Activated CD8-positive, alpha-beta memory T cell treated with anti-CD3 and anti-CD28 coated beads, Interleukin-2, amount 50 U/mL, for 1 hour (primary cell): ENCODE results near the gene EDDM3A.
"Not testable (repeated sequence)": the region's sequence is repeated elsewhere in the genome, so short reads cannot be mapped to it uniquely, and the experiment has no call there.

Experiments used
- DNase-seq: peaks from one replicate; pipeline ENCODE4 v3.0.0-alpha.2; 2020; ENCODE audit errors: extremely low read depth

EDDM3A gene

GRCh38 chr14:20732979-20733635, 12.6 kb upstream of the EDDM3A start:
- no peak for DNase-seq

DNA sequence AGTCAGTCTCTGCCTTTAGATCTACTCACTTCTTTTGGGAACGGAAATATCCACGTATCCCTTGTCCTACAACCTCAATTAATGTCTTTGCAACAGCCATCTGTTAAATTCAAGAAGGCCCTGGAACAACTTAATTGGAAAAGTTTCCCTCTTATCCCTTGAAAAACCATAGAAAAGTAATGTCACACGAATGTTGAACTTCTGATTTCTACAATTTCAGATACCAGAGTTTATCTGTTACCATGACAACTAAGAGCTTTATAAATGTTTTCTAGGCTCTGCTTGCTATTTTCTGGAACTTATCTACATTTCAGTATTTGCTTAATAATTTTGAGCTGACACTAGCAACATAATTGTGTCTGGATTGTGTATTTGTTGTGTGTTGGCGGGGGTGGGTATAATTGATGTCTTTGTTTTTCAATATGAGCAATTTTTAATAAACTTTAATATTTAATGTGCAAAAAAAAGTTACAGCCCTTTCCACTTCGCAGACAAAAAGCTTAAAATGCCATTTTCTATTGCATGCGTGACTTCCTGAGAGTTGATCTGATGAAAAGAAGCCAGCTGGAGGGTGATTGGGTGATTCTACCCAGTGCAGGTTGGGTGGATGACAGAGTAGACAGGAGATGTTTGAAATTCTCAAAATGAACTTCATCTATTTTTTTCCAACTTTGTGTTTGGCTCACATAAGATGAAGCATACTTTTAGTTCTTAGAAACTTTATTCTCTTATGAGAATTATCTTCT, 11.8 kb upstream of the EDDM3A start:
- DNase-seq = no peak

DNA sequence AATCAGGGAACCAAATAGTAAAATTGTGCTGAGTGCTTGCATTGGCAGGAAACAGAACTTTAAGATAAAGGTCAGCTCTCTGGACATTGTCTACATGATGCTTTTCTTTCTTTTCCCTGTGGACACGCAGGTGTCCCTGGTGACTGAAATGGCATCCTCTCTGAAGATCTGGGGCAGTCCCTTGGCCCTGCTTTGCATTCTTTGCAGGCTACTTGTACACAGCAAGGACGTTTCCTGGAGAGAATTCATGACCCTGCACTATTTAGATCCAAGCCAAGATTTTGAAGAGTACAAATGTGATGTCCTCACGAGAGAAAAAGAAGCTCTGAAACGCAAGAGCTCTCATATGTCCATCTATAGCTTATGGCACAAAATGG, 11.3 kb upstream of the EDDM3A start:
- no peak for DNase-seq

DNA sequence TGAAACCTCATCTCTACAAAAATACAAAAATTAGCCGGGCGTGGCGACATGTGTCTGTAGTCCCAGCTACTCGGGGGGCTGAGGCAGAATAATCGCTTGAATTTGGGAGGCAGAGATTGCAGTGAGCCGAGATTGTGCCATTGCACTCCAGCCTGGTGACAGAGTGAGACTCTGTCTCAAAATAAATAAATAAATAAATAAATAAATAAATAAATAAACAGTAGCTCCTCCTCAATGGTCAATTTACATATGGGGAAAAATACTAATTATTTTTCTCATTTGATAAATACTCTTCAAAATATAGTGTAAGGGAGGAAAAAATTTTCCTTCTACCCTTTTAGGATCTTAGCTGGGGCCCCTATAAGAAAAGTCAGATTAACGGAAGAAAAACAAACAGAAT, 7.4 kb upstream of the EDDM3A start:
- DNase-seq = not testable (repeated sequence)

DNA sequence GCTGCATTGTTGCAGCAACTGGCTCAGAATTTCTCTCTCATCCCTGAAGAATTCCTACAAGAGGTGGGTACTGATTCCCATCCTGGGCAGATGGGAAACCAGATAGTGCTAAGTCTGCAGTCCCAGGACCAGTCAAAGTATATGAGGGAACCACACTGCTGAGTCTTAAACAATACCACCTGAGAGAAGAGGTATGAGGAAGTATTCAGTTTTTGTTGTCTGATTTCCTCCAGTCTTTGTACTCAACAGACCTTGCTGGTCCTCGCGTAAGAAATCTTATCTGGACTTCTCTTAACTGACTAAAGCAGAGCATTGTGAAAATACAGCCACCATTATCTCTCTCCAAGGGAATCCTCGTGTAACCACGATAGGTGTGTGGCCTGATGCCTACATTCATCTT, 3.6 kb upstream of the EDDM3A start:
- DNase-seq = no peak

DNA sequence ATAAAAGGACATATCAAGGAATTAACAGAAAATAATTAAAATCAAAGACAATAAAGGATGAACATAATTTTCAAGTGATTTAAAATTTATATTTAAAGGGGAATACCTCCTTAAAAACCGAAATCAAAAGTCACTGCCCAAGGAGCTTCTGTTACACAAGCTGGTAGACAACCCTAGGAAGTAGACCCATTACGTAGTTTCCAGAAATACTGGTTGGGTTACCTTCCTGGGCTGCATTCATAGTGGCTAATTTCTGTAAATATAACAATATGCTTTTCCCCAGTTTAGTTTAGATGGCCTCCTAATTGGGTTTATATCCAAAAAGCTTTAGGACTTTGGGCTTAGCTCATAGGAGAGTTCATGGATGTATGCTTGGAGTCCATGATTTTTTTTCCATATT, 2.1 kb upstream of the EDDM3A start:
- DNase-seq = no peak

DNA sequence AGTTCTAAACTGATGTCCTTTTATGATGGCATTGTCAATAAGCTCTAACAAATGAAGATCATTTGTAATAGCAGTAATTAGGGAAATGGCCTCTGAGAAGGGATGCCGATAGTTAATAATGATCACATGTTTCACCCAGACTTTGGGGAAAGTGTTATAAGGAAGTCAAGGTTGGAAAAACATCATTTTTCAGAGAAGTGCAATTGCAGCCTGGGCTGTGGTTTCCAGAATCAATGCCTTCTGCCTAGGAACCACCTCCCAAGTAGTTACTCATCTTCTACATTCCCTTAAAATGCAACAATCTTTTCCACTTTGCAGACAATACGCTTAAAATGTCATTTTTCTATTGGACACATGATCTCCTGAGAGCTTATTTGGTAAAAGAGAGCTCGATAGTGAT, 879 bp downstream of the EDDM3A start:
- no peak for DNase-seq

GRCh38 chr14:20748439-20748838, 2.8 kb downstream of the EDDM3A start:
- DNase-seq = no peak

GRCh38 chr14:20750194-20750593, 4.5 kb downstream of the EDDM3A start:
- DNase-seq = no peak

DNA sequence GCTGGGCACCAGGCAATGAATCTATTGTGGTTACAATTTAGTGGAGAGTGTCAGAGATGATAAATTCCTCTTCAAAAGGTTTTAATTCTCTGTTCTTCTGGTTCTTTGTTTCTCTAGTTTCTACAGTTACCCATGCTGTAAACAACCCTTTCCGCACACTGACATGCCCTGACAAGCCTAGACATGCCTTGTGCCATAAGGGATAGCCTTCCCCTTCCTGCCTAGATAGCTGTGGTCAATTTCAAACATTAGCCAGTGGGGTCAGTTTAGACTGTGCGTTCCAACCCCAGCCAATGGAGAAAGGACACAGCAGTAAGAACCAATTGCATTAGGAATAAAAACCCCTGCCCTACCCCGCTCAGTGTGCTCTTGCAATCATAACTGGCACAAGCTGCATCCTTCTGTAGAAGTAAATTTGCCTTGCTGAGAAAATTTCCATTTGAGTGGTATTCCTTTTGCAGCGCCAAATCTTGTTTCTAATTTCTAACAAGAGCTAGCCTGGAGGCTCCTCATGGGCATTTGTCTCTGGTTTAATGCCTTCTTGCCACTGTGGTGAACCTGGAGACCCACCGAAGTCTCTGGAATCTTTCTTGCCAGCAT, 6.4 kb downstream of the EDDM3A start:
- no peak for DNase-seq

DNA sequence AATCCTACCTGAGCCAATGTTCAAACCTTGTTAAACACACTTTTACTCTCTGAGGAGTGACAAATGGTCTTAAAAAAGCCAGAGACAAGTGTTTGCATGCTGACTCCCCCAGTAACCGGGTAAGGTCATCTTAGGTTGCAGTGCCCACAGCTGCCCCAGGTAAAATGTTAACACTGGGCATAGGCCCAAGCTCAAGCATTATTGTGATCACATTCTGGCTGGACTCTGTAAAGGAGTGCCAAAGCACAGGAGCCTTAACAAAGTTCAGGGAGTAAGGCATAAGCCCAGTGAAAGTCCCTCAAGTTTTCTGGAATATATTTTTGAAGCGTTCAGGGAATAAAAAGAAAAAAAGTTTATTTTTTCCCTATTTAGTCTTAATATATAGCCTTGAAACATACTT, 8.6 kb downstream of the EDDM3A start:
- no peak for DNase-seq

DNA sequence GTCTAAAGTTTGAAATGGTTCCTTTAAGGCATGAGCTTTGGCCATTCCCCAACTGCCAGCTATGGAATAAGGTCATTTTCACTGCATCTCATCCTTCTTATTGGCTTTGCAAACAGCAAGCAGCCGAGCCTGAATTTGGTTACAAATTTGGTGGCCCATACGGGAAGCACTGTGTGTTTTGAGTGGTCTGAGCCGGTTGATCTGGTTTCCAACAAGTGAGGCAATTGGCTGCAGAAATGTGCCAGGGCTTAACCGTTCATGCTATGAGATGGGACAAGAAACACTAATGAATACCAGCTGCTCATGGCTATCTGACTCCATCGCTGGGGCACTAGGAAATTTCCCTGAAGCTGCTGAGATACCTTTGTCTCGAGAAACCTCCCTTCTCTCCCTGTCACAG, 9.3 kb downstream of the EDDM3A start:
- DNase-seq = no peak

DNA sequence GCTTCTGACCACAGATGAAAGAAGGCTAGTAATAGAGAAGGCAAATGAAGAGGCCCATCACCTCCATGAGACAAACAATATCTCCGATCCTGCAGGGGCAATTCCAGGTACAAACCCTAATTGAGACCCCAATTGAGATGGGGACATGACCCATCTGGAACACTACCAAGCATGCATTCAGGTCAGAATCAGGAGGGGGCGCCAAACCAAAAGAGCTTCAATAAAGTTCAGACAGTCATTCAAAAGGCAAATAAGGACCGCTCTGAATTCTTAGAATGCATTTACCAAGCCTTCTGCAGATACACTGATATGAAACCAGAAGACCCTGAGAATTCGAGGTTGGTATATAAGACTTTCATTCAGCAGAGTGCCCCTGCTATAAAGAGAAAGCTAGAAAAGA, 12.3 kb downstream of the EDDM3A start:
- no peak for DNase-seq

- not testable (repeated sequence) for DNase-seq
Measured at GRCh38 chr14:20759465-20759864, 13.8 kb downstream of the EDDM3A start.

DNA sequence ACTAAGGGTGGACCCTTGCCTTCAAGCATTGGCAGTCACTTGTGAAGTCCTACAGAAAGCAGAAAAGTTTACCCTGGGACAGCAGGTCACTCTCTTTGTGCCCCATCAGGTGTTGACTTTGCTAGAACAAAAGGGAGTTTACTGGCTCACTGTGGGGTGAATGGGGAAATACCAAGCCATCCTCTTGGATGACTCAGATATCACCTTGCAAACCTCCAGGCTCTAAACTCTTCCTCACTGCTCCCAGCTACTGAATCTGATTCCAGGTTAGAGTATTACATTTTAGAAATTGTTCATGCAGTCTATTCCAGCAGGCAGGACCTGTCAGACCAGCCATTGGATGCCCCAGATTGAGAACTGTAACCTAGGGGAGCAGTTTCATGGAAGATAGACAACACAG, 15.3 kb downstream of the EDDM3A start:
- no peak for DNase-seq

DNA sequence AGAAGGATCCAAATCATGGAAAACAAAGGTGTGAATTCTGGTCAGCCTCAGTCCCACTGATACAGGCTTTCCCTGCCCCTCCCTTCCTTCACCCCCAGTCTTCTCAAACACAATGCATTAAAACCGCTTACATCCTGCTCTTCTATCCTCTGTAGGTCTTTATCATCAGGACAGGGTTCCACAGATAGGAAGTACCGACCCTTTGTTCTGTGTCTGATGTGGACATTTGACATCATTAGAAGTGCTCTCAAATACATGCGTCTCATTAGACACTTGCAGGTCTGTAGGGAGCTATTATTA, 22.9 kb downstream of the EDDM3A start:
- no peak for DNase-seq

- DNase-seq = no peak
Measured at GRCh38 chr14:20769421-20769820, 23.7 kb downstream of the EDDM3A start.

DNA sequence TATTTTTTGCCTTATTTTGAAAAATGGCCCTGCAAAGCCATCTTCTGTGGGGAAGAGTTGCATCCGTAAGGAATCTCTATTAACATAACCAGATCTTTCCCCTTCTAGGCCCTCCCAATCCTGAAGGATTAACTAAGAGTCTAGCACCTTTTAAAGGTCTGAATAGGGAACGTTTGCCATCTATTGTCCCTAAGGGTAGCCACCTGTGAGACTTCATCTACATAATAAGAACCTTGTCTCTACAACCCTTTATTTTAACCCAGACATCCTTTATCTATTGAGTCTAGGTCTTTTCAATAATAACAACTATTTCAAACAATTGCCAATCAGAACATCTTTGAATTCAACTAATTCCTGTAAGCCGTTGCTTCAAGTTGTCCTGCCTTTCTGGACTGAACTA, 27.0 kb downstream of the EDDM3A start:
- no peak for DNase-seq

- no peak for DNase-seq
Measured at GRCh38 chr14:20774258-20774824, 28.7 kb downstream of the EDDM3A start.

DNA sequence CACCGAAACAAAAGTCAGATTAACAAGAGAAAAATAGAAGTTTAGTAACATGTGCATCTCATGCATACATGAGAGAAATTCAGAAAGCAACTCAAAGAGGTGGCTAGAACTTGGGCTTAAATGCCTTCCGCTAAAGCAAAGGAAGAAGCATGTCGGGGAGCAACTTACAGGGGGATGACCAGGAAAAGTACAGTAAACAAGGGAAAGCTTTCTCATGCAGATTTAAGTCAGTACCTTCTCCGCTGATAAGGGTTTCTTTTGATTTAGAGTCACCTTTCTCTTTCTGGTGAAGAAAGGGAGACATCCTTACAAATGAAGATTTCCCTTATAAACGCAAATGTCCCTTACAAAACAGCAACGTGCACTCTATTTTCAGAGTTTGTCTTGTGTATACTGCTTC, 29.4 kb downstream of the EDDM3A start:
- DNase-seq = no peak

DNA sequence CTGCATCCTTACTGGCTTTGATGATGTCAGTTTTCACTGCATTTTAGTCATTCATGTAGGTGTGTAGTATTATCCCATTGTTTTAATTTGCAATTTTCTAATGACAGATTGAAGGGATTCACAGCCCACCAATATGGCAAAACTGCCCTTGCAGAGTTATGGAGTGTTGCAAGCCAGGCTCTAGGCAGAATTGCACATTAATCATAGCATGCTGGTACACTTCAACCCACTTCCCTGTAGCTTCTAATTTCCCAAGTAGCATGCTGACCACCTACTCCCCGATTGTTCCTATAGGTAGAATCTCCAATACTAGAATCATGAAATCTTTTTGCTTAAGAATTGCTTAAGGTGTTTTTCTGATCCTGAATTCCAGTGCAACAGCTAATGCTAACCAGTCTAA, 30.2 kb downstream of the EDDM3A start:
- no peak for DNase-seq

DNA sequence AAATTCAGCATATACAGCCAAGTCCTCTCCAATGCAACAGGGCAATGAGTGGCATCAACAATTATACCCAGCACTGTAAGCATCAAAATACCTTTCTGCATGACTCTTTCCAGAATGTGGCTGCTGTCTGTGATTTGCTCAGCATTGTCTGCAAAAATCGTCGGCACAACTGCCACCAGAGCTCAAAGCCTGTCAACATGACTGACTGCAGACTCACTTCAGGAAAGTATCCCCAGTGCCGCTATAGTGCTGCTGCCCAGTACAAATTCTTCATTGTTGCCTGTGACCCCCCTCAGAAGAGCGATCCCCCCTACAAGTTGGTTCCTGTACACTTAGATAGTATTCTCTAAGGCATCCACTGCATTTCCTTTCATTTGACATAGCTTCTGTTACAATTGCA, 36.1 kb downstream of the EDDM3A start:
- no peak for DNase-seq

DNA sequence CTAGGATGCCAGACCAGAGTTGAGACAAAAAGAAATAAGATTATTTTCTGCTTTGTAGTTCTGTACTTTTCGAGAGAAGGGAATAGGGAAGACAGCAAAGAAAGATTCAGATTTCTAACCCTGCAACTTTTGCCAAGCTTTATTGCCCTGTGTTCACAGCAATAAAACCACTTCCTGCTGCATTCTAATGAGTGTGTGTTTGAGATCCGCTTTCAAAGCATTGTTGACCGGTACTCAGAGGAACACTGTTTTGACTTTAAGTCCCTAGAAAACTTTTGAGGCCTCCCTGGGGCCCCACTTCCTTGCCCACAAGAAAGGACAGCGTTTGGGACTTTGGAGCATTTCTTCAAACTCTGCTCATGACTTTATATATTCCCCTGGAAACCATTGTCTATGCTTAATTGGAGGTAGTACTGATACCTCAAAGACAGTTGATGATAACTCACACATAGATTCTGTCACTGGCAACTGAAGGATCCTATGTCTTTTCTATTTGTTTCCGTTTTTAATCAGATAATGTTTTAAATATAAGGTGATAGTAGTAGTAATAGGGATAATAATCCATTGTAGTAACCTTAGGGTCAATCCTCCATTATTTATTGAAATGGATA, 36.7 kb downstream of the EDDM3A start:
- DNase-seq = no peak
